GM12878 (cell line): ENCODE measurements around the gene MARK4. TPM values are rescaled to one million over a fixed set of nuclear protein-coding genes. Genes with fewer than 3 reads are reported as not detected.

ENCODE experiments used
- ATAC-seq: fragments of 200-7000 bp; cut with Tn5 transposase; 3 replicates; pipeline ENCODE4 v1.9.1; 2020; ENCODE audit warnings: mild to moderate bottlenecking, moderate library complexity
- BruUV-seq: library from RNA; stranded (reverse); fragments of 400-500 nt; replicated peaks from 2 replicates; lab custom pipeline; 2021; lab: Mats Ljungman, UMichigan
- CTCF ChIA-PET: fragments of 300-600 bp; sonication (Branson Sonifier 250); formaldehyde crosslinking; extraction: SDS; loops from one replicate; lab custom pipeline; 2021; ENCODE audit warnings: inconsistent platforms; lab: Yijun Ruan, JAX
- POLR2A ChIA-PET: fragments of 350-600 bp; formaldehyde crosslinking; extraction: SDS; loops from one replicate; lab custom pipeline; 2021; ENCODE audit warnings: inconsistent platforms; lab: Charles Lee
- RAD21 ChIA-PET: fragments of 300-600 bp; sonication (Branson Sonifier 250); formaldehyde crosslinking; loops from one replicate; lab custom pipeline; 2023; ENCODE audit warnings: antibody characterized with exemption; ENCODE audit not compliant: unreplicated experiment; lab: Charles Lee
- SMC1A ChIA-PET: fragments of 300-600 bp; sonication (Branson Sonifier 250); formaldehyde crosslinking; loops from one replicate; lab custom pipeline; 2023; ENCODE audit not compliant: unreplicated experiment, uncharacterized antibody; lab: Charles Lee
- DNase-seq: peaks from one replicate; pipeline ENCODE4 v3.0.0-alpha.2; 2011; ENCODE audit warnings: low read depth, low spot score
- FAIRE-seq: peaks from 3 replicates; lab custom pipeline; 2011; peaks lifted over from hg19 to GRCh38; lab: Jason Lieb, UNC
- H2AFZ ChIP-seq: 2 replicates; pipeline ENCODE4 v1.6.0; 2011; ENCODE audit warnings: low read depth, low read length, control low read depth; ENCODE audit not compliant: control insufficient read depth
- H3K27ac ChIP-seq: 2 replicates; pipeline ENCODE4 v1.5.1; 2011; ENCODE audit warnings: control low read depth; ENCODE audit not compliant: control insufficient read depth, insufficient read depth
- H3K27me3 ChIP-seq, 2 experiments: replicated peaks in 1 of 2; 2 replicates each; pipeline versions ENCODE4 v1.6.0 to v1.6.1; 2011; ENCODE audit warnings: low read length in 1 of 2; ENCODE audit not compliant: control insufficient read depth in 2 of 2, insufficient read depth in 2 of 2
- H3K36me3 ChIP-seq, 2 experiments: 2 replicates each; pipeline ENCODE4 v1.5.1; 2011; ENCODE audit warnings: low read length in 1 of 2; ENCODE audit not compliant: control insufficient read depth in 2 of 2, insufficient read depth in 2 of 2
- H3K4me1 ChIP-seq: 2 replicates; pipeline ENCODE4 v1.6.1; 2011; ENCODE audit warnings: mild to moderate bottlenecking, low read length, moderate library complexity, mixed read lengths; ENCODE audit not compliant: control insufficient read depth, insufficient read depth
- H3K4me2 ChIP-seq: 2 replicates; pipeline ENCODE4 v1.6.0; 2011; ENCODE audit warnings: control low read depth; ENCODE audit not compliant: control insufficient read depth, insufficient read depth
- H3K4me3 ChIP-seq: fragments of 200-600 bp; sonication (generic); 2 replicates; pipeline ENCODE4 v1.5.1; 2016
- H3K79me2 ChIP-seq: 2 replicates; pipeline ENCODE4 v1.6.0; 2011; ENCODE audit warnings: low read length; ENCODE audit not compliant: control insufficient read depth, insufficient read depth
- H3K9ac ChIP-seq: 2 replicates; pipeline ENCODE4 v1.8.0; 2011; ENCODE audit warnings: low read length, control low read depth, mixed read lengths; ENCODE audit not compliant: control insufficient read depth, insufficient read depth
- H3K9me3 ChIP-seq: replicated peaks from 3 replicates; pipeline ENCODE4 v1.5.1; 2011; ENCODE audit warnings: mild to moderate bottlenecking, low read length; ENCODE audit not compliant: control insufficient read depth, insufficient read depth
- H4K20me1 ChIP-seq: 2 replicates; pipeline ENCODE4 v1.6.0; 2011; ENCODE audit not compliant: control insufficient read depth, insufficient read depth
- BACH1 ChIP-seq: fragments of 450-650 bp; IDR thresholded peaks from 2 replicates; pipeline ENCODE4 v1.6.1; 2017; ENCODE audit warnings: mild to moderate bottlenecking, borderline replicate concordance
- CBFB ChIP-seq: IDR thresholded peaks from 2 replicates; pipeline ENCODE4 v1.6.1; 2016; ENCODE audit warnings: antibody characterized with exemption, low read depth
- CHD1 ChIP-seq: IDR thresholded peaks from 2 replicates; pipeline ENCODE4 v1.6.1; 2012; ENCODE audit warnings: low read depth, low read length, improper control_type of control experiment
- EGR1 ChIP-seq, 2 experiments: IDR thresholded peaks; 1 replicate in 1 of 2; 2 replicates in 1 of 2; pipeline ENCODE4 v1.6.1; 2011 to 2012; ENCODE audit warnings: low read depth in 2 of 2, low read length in 2 of 2, borderline replicate concordance in 1 of 2, mild to moderate bottlenecking in 1 of 2, moderate library complexity in 1 of 2
- GABPA ChIP-seq: IDR thresholded peaks from 2 replicates; pipeline ENCODE4 v1.6.1; 2014; ENCODE audit warnings: antibody characterized with exemption, low read depth, mild to moderate bottlenecking, inconsistent platforms
- HDAC2 ChIP-seq: fragments of 200-600 bp; sonication (generic); IDR thresholded peaks from 2 replicates; pipeline ENCODE4 v1.6.1; 2017
- HDGF ChIP-seq: fragments of 450-650 bp; IDR thresholded peaks from 2 replicates; pipeline ENCODE4 v1.6.1; 2016; ENCODE audit warnings: antibody characterized with exemption
- STAT3 ChIP-seq: IDR thresholded peaks from 2 replicates; pipeline ENCODE4 v1.6.1; 2011; ENCODE audit warnings: low read depth, low read length, improper control_type of control experiment
- YBX1 ChIP-seq: fragments of 450-650 bp; IDR thresholded peaks from 2 replicates; pipeline ENCODE4 v1.6.1; 2016; ENCODE audit warnings: antibody characterized with exemption
- YY1 ChIP-seq: IDR thresholded peaks from 2 replicates; pipeline ENCODE4 v1.6.1; 2011; ENCODE audit warnings: low read depth, mild to moderate bottlenecking, low read length
- whole genome bisulfite sequencing: methylation state at CpG from one replicate; pipeline ENCODE4 v1.1.6; 2016; ENCODE audit warnings: low lambda C conversion rate; ENCODE audit not compliant: insufficient replicate concordance, insufficient coverage; ENCODE audit errors: missing lambda C conversion rate; 5-methylcytosine and 5-hydroxymethylcytosine counted together
- in situ Hi-C: fragments of 300-500 bp; cut with MboI; formaldehyde crosslinking; loops from 9 replicates; pipeline ENCODE4 v1.14.3; 2018; ENCODE audit warnings: mixed read lengths
- intact Hi-C: fragments of 100-400 bp; cut with micrococcal nuclease; formaldehyde crosslinking; loops from one replicate; pipeline ENCODE4 v1.14.2; 2022; ENCODE audit not compliant: unreplicated experiment
- polyA plus RNA-seq, 11 experiments: library from polyadenylated mRNA; depleted of rRNA in 4 of 11; unstranded in 6 of 11; stranded (reverse) in 5 of 11; fragments of >200 nt; fragmentation: Nextera tagmentation in 4 of 11; fragmentation: Illumina TruSeq in 1 of 11; extraction: Ambion mirVana in 4 of 11; extraction: Trizol in 1 of 11; gene quantifications; 1 replicate in 1 of 11; 2 replicates in 10 of 11; pipeline versions ENCODE4 v1.2.1 to v1.2.3, GENCODE V29; 2011 to 2016; ENCODE audit warnings: inconsistent platforms in 2 of 11, missing spikeins in 2 of 11, low read depth in 1 of 11
- total RNA-seq, 4 experiments: library from RNA; depleted of rRNA in 3 of 4; stranded (reverse); fragments of >200 nt in 3 of 4; fragmentation: Illumina TruSeq in 1 of 4; extraction: Trizol in 1 of 4; gene quantifications; 2 replicates each; pipeline versions ENCODE4 v1.2.1 to v1.2.3, GENCODE V29; 2013 to 2021
- TF ChIP-seq, protein P1 (sequence below): fragments of 450-650 bp; IDR thresholded peaks from 2 replicates; pipeline ENCODE4 v1.6.1; 2017; ENCODE audit warnings: mild to moderate bottlenecking, moderate library complexity
- TF ChIP-seq, protein P2 (sequence below): fragments of 450-650 bp; IDR thresholded peaks from 2 replicates; pipeline ENCODE4 v1.6.1; 2017; ENCODE audit warnings: antibody characterized with exemption, mild to moderate bottlenecking, moderate library complexity
- TF ChIP-seq, protein P3 (sequence below), 3 experiments: IDR thresholded peaks in 2 of 3; conservative IDR thresholded peaks in 1 of 3; 2 replicates each; pipeline ENCODE4 v1.5.1; 2011; ENCODE audit warnings: low read depth in 3 of 3, low read length in 3 of 3, mild to moderate bottlenecking in 3 of 3, control low read depth in 2 of 3, moderate library complexity in 2 of 3, inconsistent platforms in 1 of 3, mixed read lengths in 1 of 3; ENCODE audit not compliant: control insufficient read depth in 2 of 3, insufficient read depth in 1 of 3; ENCODE audit errors: extremely low read depth in 1 of 3

MARK4 gene
- total and polyA plus RNA-seq, 10 of the 15 experiments (the other 5 are each of a cell fraction or from before 2014, with no cell fraction given) = 0.66 to 24.3 (median 5.1) TPM

DNA sequence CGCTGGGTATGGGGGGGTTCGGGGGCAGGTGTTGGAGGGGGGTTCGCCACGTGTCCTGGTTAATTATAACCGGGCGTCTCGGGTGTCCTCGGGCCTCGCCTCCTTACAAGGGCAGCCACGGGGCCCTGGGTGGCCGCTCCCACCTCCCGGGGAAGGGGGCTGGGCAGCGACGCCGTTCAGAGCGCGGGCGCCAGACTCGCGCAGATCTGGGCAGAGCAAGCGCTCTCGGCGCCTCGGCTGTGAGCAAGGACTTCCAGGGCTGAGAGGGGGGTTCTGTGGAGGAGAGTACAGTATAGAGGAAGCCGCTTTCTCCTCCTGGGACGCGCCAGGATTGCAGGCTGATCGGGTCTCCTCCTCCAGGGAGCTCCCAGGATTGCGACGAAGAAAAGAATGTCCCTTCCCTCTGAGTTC, 72.6 kb downstream of the MARK4 start:
- FAIRE-seq (no peak), ATAC-seq (no peak; the same call in 2 of the 3 replicates), DNase-seq (no peak)
- 4% methylated on average over 28 of the region's 30 CpGs for WGBS
- ChIA-PET CTCF (no interaction called here), POLR2A (interaction anchor here (0.6 kb wide), 1 partner anchor 258 kb away, joined by 3 read pairs; no protein-coding TSS in a partner anchor), SMC1A (no interaction called here), RAD21 (no interaction called here)
- H3K27me3 ChIP-seq = peaks cover 0 to 3% of the 10 kb centered on the region in 2 experiments; a peak in 1 of 4 replicates
- intact Hi-C loops (no loop called here), in situ Hi-C loops (no loop called here)
- TF ChIP-seq YBX1 (no peak), STAT3 (no peak), YY1 (no peak), BACH1 (no peak), HDGF (no peak), CBFB (no peak), EGR1 (IDR thresholded peaks at IDR 0.05; ENCODE audit: borderline replicate concordance in 1 of 2, low read depth in 2 of 2, low read length in 2 of 2) (no peak), CHD1 (no peak), GABPA (no peak), HDAC2 (no peak)
- TF ChIP-seq, protein P1, sequence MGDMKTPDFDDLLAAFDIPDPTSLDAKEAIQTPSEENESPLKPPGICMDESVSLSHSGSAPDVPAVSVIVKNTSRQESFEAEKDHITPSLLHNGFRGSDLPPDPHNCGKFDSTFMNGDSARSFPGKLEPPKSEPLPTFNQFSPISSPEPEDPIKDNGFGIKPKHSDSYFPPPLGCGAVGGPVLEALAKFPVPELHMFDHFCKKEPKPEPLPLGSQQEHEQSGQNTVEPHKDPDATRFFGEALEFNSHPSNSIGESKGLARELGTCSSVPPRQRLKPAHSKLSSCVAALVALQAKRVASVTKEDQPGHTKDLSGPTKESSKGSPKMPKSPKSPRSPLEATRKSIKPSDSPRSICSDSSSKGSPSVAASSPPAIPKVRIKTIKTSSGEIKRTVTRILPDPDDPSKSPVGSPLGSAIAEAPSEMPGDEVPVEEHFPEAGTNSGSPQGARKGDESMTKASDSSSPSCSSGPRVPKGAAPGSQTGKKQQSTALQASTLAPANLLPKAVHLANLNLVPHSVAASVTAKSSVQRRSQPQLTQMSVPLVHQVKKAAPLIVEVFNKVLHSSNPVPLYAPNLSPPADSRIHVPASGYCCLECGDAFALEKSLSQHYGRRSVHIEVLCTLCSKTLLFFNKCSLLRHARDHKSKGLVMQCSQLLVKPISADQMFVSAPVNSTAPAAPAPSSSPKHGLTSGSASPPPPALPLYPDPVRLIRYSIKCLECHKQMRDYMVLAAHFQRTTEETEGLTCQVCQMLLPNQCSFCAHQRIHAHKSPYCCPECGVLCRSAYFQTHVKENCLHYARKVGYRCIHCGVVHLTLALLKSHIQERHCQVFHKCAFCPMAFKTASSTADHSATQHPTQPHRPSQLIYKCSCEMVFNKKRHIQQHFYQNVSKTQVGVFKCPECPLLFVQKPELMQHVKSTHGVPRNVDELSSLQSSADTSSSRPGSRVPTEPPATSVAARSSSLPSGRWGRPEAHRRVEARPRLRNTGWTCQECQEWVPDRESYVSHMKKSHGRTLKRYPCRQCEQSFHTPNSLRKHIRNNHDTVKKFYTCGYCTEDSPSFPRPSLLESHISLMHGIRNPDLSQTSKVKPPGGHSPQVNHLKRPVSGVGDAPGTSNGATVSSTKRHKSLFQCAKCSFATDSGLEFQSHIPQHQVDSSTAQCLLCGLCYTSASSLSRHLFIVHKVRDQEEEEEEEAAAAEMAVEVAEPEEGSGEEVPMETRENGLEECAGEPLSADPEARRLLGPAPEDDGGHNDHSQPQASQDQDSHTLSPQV = no peak
- TF ChIP-seq, protein P2, sequence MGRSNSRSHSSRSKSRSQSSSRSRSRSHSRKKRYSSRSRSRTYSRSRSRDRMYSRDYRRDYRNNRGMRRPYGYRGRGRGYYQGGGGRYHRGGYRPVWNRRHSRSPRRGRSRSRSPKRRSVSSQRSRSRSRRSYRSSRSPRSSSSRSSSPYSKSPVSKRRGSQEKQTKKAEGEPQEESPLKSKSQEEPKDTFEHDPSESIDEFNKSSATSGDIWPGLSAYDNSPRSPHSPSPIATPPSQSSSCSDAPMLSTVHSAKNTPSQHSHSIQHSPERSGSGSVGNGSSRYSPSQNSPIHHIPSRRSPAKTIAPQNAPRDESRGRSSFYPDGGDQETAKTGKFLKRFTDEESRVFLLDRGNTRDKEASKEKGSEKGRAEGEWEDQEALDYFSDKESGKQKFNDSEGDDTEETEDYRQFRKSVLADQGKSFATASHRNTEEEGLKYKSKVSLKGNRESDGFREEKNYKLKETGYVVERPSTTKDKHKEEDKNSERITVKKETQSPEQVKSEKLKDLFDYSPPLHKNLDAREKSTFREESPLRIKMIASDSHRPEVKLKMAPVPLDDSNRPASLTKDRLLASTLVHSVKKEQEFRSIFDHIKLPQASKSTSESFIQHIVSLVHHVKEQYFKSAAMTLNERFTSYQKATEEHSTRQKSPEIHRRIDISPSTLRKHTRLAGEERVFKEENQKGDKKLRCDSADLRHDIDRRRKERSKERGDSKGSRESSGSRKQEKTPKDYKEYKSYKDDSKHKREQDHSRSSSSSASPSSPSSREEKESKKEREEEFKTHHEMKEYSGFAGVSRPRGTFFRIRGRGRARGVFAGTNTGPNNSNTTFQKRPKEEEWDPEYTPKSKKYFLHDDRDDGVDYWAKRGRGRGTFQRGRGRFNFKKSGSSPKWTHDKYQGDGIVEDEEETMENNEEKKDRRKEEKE = no peak
- TF ChIP-seq, protein P3, sequence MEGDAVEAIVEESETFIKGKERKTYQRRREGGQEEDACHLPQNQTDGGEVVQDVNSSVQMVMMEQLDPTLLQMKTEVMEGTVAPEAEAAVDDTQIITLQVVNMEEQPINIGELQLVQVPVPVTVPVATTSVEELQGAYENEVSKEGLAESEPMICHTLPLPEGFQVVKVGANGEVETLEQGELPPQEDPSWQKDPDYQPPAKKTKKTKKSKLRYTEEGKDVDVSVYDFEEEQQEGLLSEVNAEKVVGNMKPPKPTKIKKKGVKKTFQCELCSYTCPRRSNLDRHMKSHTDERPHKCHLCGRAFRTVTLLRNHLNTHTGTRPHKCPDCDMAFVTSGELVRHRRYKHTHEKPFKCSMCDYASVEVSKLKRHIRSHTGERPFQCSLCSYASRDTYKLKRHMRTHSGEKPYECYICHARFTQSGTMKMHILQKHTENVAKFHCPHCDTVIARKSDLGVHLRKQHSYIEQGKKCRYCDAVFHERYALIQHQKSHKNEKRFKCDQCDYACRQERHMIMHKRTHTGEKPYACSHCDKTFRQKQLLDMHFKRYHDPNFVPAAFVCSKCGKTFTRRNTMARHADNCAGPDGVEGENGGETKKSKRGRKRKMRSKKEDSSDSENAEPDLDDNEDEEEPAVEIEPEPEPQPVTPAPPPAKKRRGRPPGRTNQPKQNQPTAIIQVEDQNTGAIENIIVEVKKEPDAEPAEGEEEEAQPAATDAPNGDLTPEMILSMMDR (IDR thresholded peaks at IDR 0.05 in 2 of 3, conservative IDR thresholded peaks at IDR 0.05 in 1 of 3; ENCODE audit: control insufficient read depth in 2 of 3, extremely low read depth in 1 of 3, insufficient read depth in 1 of 3, low read depth in 3 of 3, low read length in 3 of 3) = no peak
- no peaks in the 10 kb centered on the region for H3K9me3 ChIP-seq
- H3K36me3 ChIP-seq = no peaks in the 10 kb centered on the region
- no peak overlapping the region for H3K4me3 ChIP-seq
- H3K4me2 ChIP-seq = no peak overlapping the region
- H3K27ac ChIP-seq = no peak overlapping the region
- H4K20me1 ChIP-seq = no peaks in the 10 kb centered on the region
- no TSS peak for BruUV-seq
- no peaks in the 10 kb centered on the region for H3K79me2 ChIP-seq
- H3K9ac ChIP-seq = no peak overlapping the region
- no peaks in the 10 kb centered on the region for H3K4me1 ChIP-seq
- no peak overlapping the region for H2AFZ ChIP-seq
